Endometrium (tissue), 2 donors: ENCODE results near the gene FREM3.

Experiments
- FAIRE-seq: peaks from 2 replicates; lab custom pipeline; 2012; peaks lifted over from hg19 to GRCh38; lab: Jason Lieb, UNC
- donor health status: control.
- donor health status: control.

FREM3 gene

GRCh38 chr4:143667461-143667860 is 33.0 kb downstream of the FREM3 start:
- FAIRE-seq = no peak

GRCh38 chr4:143658336-143658735 is 42.1 kb downstream of the FREM3 start:
- FAIRE-seq = no peak

DNA sequence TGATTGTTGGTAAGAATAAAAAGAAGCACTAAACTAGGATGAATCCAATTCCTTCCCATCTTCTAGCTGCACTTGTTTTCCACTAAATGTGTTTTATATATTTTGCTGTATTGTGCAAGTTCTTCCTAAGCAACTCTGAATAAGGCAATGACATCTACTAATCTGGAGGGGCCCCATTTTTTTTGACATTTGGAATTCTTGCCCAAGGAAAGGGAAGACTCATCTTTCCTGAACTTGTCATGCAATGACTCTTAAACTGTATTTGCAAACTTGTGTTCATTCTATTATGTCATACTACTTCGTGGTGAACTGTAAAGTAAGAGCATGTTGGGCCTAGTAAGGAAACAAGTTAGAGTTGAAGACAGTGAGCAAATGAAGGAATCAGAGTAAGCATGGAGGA is 45.9 kb downstream of the FREM3 start:
- FAIRE-seq = no peak

DNA sequence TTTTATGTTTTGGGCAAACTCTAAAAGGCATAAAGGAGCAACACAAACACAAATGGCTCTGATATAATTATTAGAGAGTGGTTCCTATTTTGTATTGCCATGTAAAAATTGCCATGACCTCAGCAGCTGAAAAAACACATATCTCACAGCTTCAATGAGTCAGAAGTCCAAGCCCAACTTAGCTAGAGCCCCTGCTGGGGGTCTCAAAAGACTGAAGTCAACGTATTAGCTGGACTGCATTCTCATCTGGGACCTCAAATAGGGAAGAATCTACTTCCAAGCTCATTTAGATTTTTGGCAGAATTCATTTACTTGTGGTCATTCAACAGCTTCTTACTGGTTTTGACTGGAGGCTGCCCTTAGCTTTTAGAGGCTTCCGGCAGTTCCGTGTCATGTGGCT is 47.4 kb downstream of the FREM3 start:
- no peak for FAIRE-seq

DNA sequence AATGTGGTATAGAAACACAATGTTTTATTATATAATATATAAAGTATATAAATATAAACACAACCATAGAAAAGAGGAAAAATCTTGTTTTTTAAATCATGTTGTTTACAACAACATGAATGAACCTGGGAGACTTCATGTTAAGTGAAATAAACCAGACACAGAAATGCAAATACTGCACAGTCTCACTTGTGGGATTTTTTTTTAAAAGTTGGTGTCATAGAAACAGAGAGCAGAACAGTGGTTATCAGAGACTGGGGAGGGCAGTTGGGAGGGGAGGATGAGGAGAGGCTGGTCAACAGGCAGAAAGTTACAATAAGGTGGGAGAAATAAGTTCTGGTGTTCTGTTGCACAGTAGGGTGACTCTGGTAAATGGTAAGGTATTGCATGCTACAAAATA is 57.1 kb downstream of the FREM3 start:
- FAIRE-seq = no peak

GRCh38 chr4:143642611-143643010 is 57.9 kb downstream of the FREM3 start:
- no peak for FAIRE-seq

GRCh38 chr4:143641361-143641760 is 59.1 kb downstream of the FREM3 start:
- FAIRE-seq = no peak

GRCh38 chr4:143634763-143635162 is 65.7 kb downstream of the FREM3 start:
- FAIRE-seq = no peak

DNA sequence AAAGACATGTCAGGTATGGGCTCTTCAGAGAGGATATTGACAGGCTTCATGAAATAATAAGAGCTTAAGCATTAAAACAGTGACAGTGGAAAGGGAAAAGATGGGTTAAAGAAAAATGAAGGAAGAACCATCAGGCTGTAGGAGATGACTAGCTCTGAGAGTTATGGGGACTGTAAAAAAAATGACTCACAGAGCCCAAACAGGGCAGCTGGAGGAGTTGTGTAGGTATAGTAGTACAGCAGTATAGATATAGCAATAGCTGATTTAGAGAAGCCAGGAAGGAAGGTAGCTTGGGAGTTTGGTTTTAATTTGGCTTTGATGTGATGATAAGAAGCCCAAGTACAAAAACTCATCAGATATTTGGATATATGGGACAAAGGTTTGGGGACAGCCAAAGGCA is 66.6 kb downstream of the FREM3 start:
- FAIRE-seq = no peak

DNA sequence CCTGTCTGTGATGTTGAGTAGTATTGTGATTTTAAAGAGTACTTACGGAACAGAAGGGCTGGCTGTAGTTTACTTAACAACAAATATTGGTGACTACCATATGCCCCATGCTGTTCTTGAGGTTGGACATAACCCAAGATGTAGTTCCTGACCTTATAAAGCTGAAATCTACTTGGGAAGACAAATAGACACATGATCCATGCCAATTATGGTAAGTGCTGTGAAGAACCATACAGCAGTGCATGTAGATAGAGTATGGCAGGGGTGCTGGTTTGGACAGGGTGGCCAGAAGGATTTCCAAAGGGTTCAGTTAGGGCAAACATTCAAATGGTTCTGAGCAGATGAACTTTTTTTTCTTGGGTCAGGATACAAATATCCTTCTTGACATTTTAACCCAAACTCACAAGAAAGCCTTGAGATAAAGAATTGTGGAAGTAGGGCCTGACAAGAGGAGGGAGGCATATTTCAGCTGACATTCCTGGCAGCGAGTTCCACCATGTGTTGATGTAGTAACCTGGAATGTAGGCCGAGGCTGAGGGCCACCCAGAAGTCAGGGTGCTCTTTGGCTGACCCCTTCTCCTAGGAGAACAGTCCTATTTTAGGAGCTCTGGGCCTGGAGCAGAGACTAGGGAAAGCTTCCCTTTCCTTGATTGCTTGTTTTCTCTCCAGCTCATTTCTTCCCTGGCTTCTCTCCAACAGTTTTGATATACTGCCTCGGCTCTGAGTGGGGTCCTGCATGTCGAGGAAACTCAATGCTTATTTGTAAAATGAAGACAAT is 74.2 kb downstream of the FREM3 start:
- peak; percentile 98 for FAIRE-seq

DNA sequence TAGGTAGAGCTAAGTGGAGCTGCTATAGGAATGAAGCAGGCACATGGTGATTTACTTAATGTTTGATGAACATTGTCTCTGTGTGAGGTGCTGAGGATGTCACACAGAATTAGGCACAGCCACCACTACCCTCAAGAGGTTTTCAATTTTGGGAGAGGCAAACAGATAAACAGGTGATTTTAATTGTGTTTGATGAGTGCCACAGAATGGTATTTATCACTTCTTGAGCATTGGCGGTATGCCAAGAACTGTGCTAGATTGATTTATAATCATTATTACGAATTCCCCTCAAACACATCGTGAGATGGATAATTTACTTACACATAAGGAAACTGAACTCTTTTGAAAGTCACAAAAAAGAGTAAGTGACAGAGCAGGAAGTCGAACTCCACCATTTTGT is 74.8 kb downstream of the FREM3 start:
- FAIRE-seq = no peak

GRCh38 chr4:143623896-143624295 is 76.6 kb downstream of the FREM3 start:
- FAIRE-seq = no peak

- FAIRE-seq = no peak
Measured at GRCh38 chr4:143618811-143619210, 81.7 kb downstream of the FREM3 start.

GRCh38 chr4:143617994-143618679 is 82.3 kb downstream of the FREM3 start:
- FAIRE-seq = peak; percentile 45

DNA sequence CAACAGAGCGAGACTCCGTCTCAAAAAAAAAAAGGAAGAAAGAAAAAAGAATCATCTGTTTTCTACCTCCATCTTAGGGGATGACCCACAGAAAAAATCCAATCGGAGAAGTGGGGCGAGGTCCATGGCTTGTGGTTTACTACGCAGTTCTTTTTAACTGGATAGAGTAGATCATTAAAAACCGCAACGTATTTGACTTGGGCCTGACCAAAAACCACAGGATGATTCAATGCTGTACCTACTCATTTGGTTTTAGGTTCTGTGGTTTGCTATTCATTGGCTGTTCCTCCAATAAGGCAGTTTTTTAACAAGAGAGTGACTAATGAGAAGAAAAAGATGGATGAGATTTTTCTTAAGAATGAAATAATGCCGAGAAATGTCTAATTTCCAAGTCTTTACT is 83.7 kb downstream of the FREM3 start:
- FAIRE-seq = no peak

DNA sequence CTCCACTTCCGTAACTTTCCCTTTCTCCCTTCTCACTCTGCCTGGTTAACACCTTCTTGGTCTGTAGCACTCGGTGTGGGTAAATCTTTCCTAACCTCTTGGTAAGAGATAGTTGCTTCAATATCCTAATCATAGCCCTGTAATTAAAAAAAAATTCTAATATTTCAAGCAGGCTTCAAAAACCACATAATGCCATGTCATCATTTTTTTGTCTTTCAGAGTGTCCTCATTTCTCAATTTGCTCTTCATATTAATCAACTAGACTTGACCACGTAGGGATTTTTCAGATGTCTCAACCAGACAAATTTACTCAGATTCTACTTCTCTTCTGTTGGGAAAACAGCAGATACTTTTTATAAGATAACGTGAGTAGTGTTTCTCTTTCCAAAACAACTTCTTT is 91.0 kb downstream of the FREM3 start:
- no peak for FAIRE-seq

DNA sequence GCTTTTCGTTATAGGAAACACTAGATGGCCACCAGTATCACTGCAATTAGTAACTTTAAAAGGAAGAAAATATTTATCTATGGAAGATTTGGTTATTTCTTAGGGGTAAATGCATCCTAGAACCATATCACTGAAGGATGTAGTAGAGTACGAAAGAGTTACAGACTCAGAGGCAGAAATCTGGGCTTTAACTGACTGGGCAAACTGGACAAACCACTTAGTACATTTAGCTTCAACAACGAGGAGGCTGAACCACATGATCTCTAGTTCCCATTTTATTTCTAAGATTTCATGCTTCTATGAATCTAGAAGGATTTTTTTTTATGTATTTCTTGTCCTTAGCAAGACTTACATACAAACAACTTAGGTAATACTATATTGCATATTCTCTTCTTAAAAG is 94.0 kb downstream of the FREM3 start:
- FAIRE-seq = no peak

DNA sequence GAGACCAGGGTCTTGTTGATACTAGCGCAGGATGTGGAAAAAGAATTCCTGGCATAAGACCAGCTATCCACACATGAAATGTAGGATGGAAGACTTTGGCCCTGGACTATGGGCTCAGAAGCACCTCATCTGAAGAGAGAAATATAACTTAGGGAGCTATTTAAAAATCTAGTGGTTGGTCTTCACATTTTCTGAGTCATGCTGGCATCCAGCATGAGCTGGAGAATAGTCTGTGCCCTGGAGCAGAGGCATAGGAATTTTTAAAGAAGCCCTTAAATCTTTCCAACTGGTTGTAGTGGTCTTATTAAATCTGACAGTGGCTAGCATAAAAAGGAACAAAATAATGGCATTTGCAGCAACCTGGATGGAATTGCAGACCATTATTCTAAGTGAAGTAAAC is 100.6 kb downstream of the FREM3 start:
- FAIRE-seq = no peak

- no peak for FAIRE-seq
Measured at GRCh38 chr4:143598816-143599215, 101.7 kb downstream of the FREM3 start.

DNA sequence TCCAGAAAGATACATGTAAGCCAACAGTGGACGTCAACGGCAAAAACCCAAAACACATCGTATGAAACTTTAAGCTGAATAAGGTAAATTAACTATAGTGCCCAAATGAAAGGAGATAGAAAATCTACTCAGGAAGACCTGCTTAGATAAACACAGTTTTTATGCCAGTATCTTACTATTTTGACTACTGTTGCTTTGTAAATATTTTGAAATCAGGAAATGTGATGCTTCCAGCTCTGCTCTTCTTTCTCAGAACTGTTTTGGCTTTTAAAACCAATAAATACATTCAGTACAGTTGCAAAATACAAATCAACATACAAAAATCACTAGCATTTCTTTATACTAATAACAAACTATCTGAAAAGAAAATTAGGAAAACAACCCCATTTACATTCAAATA is 103.2 kb downstream of the FREM3 start:
- FAIRE-seq = no peak

GRCh38 chr4:143587703-143588102 is 112.8 kb downstream of the FREM3 start:
- no peak for FAIRE-seq

GRCh38 chr4:143586080-143586479 is 114.4 kb downstream of the FREM3 start:
- no peak for FAIRE-seq

GRCh38 chr4:143585548-143585947 is 114.9 kb downstream of the FREM3 start:
- no peak for FAIRE-seq
